ENCODE data around the gene CC2D1B.

Gene CC2D1B

GRCh38 chr1:52305417-52306226 is 60.4 kb downstream of the CC2D1B start:
- DNase-seq (ENCODE audit: low read depth in 2 of 2, low spot score in 1 of 2): no peak

Data from stimulated activated CD8-positive, alpha-beta memory T cell treated with anti-CD3 and anti-CD28 coated beads, Interleukin-4, amount 100 ng/mL, for 1 hour (primary cell).